HG03159 (cell line): ENCODE results near the gene ADNP2.

Experiments used
- ATAC-seq: cut with Tn5 transposase; IDR thresholded peaks from one replicate; pipeline ENCODE4 v1.9.1; 2021; ENCODE audit warnings: mild to moderate bottlenecking, moderate library complexity; ENCODE audit not compliant: unreplicated experiment

Gene ADNP2

GRCh38 chr18:80188643-80189530 is 79.8 kb downstream of the ADNP2 start:
- ATAC-seq = no peak

GRCh38 chr18:80189531-80189865 is 80.4 kb downstream of the ADNP2 start:
- no peak for ATAC-seq
